Fibroblast of skin of abdomen (primary cell): ENCODE results near the gene FOSL1.
"Not testable (repeated sequence)": the region's sequence is repeated elsewhere in the genome, so short reads cannot be mapped to it uniquely, and the experiment has no call there.

ENCODE experiments used
- DNase-seq: peaks from one replicate; pipeline ENCODE4 v3.0.0-alpha.2; 2013

FOSL1 gene

DNA sequence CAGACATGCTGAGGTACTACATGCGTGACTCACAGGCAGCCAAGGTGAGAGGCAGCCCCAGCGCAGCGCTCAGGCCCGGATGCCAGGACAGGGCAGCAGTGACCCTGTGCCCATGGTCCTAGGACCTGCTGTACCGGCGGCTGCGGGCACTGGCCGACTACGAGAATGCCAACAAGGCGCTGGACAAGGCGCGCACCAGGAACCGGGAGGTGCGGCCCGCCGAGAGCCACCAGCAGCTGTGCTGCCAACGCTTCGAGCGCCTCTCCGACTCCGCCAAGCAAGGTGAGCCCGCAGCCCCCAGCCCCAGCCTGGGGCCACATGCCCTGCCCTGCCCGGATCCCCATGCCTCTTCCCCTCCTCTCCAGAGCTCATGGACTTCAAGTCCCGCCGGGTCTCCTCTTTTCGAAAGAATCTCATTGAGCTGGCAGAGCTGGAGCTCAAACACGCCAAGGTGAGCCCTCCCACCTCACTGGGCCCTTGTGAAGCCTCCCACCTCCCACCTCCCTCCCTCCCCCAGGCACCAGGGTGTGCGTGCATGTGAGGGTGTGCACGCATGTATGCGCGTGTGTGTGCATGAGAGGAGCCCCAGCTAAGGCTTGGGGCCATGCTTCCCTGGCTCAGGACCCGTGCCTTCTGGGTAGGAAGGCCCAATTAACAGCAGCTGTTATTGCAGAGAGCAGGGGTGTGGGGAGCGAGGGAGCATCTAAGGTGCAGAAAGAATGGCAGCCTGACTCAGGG is 47.5 kb downstream of the FOSL1 start:
- DNase-seq = no peak

DNA sequence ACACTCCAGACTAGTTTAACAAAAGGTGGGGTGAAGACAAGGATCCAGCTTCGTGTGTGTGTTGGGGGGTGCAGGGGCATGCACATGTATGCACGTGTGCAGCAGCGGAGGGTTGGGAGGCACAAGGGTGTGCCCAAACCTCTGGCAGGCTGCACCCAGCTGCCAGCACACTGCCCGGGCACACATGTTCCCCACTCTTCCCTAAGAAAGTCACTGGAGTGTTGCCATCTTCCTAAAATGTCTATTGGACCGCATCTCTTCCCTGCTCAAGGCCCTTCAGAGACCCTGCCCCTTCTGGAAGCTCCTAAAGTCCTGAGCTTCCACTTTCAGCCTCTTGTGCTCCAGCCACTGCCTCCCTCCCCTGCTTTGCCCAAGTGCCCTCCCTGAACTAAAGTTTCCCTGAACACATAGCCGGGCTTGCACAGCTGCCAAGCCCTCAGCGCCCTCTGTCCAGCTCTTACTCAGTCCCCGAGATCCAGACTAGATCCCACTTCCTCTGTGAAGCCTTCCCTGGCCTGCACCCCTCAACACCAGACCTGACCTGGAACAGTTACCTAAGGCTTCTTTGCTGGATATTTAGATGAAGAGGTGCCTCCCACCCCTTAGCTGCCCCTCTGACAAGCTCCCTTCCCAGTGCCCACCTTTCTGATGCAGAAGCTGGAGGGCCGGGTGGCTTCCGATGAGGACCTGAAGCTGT is 48.2 kb downstream of the FOSL1 start:
- no peak for DNase-seq

DNA sequence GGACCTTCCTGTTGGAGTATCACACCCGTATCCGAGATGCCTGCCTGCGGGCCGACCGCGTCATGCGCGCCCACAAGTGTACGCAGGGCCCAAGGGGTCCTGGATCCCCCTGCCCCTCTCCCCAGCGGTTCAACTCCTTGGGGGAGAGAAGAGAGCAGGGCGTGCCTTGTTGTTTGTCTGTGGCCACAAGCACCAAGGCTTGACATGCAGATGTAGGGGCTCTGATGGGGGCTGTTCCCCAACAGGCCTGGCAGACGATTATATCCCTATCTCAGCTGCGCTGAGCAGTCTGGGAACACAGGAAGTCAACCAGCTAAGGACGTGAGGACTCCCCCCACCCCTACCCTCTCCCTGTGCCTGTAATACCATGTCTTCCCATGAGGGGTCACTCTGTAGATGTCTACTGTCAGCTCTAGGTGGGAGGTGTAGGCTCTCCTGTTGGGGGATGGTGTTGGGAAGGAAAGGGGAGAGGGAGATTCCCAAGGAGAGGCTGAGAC is 49.1 kb downstream of the FOSL1 start:
- DNase-seq = no peak

DNA sequence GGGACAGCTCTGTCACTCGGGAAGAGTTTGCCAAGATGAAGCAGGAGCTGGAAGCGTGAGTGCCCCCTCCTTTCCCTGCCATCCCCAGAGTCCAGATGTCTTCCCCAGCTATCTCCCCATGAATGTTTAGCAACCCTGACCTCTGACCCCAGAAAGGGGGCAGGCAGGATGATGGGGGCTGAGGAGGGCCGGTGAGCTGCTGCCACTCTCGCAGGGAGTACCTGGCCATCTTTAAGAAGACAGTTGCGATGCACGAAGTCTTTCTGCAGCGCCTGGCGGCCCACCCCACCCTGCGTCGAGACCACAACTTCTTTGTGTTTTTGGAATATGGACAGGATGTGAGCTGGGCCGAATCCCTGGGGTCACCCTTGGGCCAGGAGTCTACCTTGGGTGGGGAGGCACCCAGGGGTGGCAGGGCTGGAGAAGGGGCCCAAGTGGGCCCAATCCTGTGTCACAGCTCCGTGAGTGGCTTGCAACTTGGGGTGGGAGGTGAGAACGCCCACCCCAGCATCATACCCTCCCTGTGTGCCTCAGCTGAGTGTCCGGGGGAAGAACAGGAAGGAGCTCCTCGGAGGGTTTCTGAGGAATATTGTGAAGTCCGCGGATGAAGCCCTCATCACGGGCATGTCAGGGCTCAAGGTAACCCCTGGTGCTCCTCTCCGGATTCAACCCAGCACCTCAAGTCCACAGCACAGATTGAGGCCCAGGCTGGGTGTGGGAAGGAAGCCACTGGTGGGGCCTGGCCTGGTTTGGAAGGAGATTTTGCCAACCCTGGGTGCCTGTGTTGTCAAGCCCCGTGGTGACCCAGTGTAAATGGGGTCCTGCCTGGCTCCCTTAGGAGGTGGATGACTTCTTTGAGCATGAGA is 49.7 kb downstream of the FOSL1 start:
- no peak for DNase-seq

DNA sequence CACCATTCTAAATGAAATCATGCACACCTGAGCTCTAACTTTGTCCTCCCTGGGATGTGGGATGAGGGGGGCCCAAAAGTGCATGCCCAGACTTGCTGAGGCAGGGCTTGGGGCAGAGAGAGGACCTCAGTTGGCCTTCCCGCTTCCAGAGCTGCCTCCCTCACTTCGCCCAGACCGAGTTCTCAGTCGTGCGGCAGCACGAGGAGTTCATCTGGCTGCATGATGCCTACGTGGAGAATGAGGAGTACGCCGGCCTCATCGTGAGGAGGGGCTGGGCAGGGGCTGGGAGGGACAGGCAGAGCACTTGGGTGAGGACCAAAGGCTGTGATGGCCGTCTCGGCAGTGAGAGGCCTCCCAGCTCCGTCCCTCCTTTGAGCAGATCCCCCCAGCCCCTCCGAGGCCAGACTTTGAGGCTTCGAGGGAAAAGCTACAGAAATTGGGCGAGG is 50.4 kb downstream of the FOSL1 start:
- no peak for DNase-seq

DNA sequence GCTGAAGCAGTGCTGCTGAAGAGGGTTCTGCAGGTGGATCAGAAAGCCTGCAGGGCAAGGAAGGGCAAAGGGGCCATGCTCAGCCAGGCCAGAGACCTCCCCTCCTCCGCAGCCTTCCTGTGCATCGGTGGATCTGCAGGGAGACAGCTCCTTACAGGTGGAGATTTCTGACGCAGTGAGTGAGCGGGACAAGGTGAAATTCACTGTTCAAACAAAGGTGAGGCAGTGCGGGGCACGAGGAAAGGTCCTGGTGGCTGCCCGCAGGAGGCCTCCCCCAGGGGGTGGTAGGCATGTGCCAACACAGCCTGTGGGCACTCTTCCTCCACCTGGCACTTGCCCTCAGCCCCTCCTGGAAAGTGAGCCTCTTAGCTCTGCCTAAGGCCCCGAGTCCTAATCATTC is 50.8 kb downstream of the FOSL1 start:
- no peak for DNase-seq

DNA sequence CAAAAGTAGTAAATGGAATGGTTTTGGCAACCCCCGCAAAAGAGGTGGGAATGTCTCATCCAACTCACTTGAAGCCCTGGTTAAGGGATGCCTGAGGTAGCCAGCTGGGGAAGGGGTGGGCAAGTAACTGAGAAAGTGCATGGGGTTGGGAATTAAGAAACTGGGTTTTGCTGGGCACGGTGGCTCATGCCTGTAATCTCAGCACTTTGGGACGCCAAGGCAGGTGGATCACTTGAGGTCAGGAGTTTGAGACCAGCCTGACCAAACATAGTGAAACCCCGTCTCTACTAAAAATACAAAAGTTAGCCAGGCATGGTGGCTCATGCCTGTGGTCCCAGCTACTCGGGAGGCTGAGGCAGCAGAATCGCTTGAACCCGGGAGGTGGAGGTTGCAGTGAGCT is 51.5 kb downstream of the FOSL1 start:
- not testable (repeated sequence) for DNase-seq

DNA sequence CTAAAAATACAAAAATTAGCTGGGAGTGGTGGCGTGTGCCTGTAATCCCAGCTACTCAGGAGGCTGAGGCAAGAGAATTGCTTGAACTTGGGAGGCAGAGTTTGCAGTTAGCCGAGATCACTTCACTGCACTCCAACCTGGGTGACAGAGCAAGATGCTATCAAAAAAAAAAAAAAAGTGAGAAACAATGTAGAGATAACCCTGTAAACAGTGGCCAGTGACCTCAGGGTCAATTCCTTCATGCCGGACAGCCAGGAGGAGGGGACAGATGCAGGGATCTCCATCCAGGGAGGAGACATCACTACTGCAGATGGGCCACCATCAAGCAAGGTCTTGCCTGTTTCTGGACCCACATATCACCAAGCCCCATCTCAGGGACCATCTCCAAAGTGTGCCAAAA is 52.4 kb downstream of the FOSL1 start:
- DNase-seq = no peak

DNA sequence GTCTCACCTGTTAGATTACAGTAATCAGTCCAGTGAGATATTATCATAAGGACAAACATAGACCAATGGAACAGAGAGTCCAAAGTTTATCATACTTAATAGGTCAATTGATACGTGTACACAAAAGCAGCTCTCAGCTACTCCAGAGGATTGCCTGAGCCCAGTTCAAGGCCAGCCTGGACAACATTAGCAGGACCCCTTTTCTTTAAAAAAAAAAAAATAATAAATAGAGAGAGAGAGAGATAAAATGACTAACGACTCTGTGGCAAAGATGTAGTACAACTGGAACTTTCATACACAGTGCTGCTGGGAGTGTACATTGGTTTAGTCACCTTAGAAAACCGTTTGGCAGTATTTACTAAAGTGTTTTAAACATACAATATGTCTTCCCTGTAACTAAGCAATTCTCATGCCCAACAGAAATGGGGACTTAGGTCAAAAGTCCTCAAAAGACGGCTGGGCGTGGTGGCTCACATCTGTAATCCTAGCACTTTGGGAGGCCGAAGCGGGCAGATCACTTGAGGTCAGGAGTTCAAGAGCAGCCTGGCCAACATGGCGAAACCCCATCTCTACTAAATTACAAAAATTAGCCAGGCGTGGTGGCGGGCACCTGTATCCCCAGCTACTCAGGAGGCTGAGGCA is 55.8 kb downstream of the FOSL1 start:
- no peak for DNase-seq

DNA sequence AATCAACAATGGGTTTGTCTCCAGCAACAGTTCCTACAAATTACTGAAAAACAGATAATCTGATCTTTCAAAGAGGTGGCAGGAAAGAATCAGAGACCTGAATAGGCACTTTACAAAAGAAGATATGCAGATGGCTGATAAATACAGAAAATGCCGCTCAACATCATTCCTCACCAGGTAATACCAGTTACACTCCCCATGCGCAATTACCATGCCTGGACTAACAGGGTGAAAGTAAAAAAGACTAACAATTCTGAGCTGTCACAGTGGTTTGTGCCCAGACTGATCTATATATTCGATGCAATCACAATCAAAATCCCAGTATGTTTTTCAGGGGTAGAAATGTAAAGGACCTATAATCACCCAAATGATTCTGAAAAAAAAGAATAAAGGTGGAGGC is 56.4 kb downstream of the FOSL1 start:
- DNase-seq = no peak

DNA sequence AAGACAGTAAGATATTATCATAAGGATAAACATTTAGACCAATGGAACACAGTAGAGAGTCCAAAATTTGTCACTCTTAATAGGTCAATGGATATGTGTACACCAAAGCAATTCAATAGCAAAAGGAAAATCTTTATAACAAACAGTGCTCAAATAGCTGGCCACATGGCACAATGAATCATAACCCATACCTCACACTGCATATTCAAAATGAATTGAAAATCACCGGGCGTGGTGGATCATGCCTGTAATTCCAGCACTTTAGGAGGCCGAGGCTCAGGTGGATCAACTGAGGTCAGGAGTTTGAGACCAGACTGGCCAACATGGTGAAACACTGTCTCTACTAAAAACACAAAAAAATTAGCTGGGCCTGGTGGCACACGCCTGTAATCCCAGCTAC is 58.0 kb downstream of the FOSL1 start:
- no peak for DNase-seq
